Right ventricle myocardium inferior (tissue), 1 donor: ENCODE data around the gene PRTFDC1. TPM values are rescaled to one million over a fixed set of nuclear protein-coding genes. Genes with fewer than 3 reads are reported as not detected.
A peak's percentile ranks its signal among the peaks of the same experiment; 100 is the strongest.

Experiments used
- ATAC-seq: fragments of 200-7000 bp; cut with Tn5 transposase; one replicate; pipeline ENCODE4 v1.9.1; 2020; ENCODE audit warnings: mild to moderate bottlenecking, moderate library complexity
- DNase-seq: peaks from one replicate; pipeline ENCODE4 v3.0.0; 2021; ENCODE audit errors: missing footprints
- intact Hi-C: fragments of 100-400 bp; cut with DNase I; formaldehyde crosslinking; loops from one replicate; pipeline ENCODE4 v1.11.0; 2022
- long read RNA-seq: library from polyadenylated mRNA; unstranded; transcript quantifications from one replicate; pipeline ENCODE4 v2.0.0, GENCODE V29; 2021
- total RNA-seq: library from RNA; stranded (reverse); fragmentation: NEBNext Ultra II Directional; extraction: Animal tissue kit (Norgen Biotek cat#: 25700); gene quantifications from one replicate; pipeline ENCODE4 v1.2.1, GENCODE V29; 2021
- donor health status: DM: no; HTN: yes; CAD: no; lungs with severe emphysema.

PRTFDC1 gene
- total RNA-seq, result 7.1 TPM
- long read RNA-seq, partial matches to known transcripts, result 0 of 2 reads
- long read RNA-seq, other reads (novel, unspliced or antisense), result 0 of 2 reads

DNA sequence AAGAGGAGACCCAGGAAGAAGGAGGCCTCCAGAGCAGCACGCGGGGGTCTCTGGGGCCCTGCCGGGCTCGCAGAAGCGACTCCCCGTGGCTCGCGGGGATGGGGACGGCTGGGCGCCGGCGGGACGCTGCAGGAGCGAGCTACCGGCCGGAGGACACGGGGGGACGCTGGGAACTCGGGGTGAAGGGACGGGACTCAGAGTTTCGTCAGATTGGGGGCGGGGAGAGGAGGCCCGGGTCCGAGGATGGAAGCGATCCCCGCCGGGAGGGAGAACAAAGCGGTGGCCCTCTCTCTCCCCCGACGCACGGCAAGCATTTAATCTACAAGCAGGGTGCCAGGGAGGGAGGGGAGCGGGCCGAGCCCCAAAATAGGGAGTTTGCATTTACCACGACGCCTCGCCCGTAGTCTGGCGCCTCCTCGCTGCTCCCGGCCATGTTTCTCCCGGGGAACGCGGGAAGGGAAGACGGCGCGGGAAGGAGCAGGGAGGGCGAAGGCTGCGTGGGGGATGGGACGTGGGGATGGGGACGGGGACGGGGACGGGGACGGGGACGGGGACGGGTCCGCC lies at the start of gene PRTFDC1:
TSS of gene PRTFDC1 (minus strand) at position 464 of the 564 bp plus-strand sequence. CDS start at position 433, 31 bp downstream.
- intact Hi-C loops, result loop anchor here (5.0 kb wide), 2 partner anchors 40 to 230 kb away; partner anchors contain the start of gene ARHGAP21
- DNase-seq, result no peak
- peak; percentile 38 for ATAC-seq

DNA sequence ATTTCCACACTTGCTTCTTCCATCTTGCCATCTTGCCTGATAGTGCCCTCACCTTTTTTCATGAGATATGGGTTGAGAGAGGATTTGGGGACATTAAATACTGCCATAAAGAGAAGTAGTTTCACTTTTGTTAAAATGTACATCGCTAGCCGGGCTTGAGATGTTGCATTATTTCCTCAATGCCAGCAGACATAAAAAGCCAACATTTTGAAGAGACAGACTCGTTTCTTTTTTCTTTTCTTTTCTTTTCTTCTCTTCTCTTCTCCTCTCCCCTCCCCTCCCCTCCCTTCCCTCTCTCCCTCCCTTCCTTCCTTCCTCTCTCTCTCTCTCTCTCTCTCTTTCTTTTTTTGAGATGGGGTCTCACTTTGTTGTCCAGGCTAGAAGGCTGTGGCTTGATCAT lies 45.6 kb upstream of the PRTFDC1 start:
- ATAC-seq, result no peak
- no peak for DNase-seq
- intact Hi-C loops, result no loop called here

GRCh38 chr10:24995072-24995471 lies 42.7 kb upstream of the PRTFDC1 start:
- DNase-seq (no peak), ATAC-seq (no peak)
- intact Hi-C loops, result no loop called here

- ATAC-seq (no peak), DNase-seq (no peak)
- intact Hi-C loops, result no loop called here
These were observed 41.0 kb upstream of the PRTFDC1 start for GRCh38 chr10:24993237-24993958.

DNA sequence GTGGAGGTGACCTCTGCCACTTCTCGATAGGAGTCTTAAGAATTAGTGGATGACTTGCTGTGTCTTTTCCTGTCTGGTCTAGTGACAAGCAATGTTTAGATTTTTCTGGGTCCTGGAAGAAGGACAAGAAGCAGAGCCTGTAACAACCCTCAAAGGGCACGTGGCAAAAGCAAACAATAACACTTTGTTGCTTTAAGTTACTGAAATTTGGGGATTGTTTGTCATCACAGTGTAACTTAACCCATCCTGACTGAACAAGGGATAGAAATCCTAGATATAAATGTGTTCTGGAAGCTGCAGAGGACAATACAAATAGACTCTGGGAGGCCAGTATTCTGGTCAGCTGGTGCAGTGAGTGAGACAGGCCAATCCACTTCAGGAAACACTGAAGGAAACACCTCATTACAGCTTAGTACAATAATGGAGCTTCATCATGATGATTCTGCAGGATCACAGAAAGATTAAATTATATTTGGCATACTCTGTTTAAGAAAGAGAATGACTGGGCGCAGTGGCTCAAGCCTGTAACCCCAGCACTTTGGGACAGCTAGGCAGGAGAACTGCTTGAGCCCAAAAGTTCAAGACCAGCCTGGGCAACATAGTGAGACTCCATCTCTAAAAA lies 40.2 kb upstream of the PRTFDC1 start:
- intact Hi-C loops, result no loop called here
- no peak for ATAC-seq
- DNase-seq, result no peak

DNA sequence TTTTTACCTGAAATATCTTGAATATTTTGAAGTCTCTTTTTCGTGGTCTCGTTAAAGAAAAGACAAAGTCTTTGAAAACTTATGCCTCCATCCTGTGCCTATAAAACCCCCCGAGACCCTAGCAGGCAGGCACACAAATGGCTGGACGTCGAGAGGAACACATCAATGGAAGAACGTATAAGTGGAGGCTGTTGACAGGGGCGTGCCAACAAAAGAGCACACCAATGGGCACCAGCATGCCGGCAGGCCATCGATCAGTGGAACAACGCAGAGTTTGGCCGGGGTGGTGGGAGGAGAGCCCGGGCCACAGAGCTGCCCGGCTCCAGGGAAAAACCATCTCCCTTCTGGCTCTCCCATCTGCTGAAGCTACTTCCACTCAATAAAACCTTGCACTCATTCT lies 38.9 kb upstream of the PRTFDC1 start:
- DNase-seq (no peak), ATAC-seq (no peak)
- intact Hi-C loops, result no loop called here

DNA sequence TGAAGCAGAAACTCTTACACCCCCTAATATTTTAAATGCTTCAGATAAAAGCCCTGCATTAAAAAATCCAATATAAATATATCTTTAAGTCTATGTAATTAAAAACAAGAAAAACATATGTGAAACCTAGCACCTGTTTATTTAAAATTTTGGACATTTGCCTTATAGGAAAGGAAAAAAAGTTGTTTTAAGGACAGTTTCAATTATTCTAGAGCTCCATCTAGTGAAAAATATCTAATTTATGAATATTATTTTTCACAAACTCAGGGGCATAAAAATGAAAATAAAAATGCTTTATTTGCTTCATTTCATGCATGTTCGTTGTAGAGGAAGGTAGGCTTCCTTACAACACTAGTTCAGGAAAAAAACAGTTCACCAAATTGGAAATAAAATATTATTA lies 37.5 kb upstream of the PRTFDC1 start:
- DNase-seq (no peak), ATAC-seq (no peak)
- intact Hi-C loops, result loop anchor here (1.0 to 10.0 kb wide), 2 partner anchors 265 to 347 kb away; partner anchors contain the start of gene ARHGAP21

DNA sequence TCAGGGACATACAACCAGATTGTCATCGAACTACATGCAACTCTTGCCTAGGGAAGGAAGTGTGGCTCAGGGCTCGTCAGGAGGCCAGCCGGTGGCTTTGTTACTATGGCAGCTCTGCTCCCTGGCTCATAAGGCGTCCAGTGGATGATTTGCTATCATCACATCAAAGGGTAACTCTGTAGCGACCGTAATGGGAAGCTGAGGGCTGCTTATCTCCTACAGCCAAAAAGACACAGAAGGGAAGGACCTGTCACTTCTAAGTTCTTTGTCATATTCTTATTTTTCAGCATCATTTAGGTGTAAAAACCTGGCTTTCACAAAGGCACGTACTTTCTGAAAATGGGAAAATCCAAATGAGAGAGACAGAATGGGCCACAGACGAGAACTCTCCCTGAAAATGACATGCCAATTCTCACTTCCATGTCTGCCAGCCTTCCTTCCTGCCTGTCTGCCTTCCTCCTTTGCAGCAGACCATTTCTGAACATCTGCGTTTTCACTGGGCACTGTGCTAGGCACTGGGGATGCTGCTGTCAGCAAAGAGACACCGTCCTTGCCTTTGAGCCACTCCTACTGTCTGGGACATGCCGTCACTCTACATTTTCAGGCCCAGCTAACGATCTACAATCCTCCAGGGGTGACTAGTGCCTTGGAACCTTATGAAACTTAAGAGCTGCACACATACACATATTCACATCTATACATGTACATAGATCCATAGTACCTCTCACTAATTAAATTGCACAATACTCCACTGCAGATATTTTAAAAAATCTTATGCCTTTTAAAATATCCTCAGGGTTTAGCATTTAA lies 36.6 kb upstream of the PRTFDC1 start:
- intact Hi-C loops, result loop anchor here (10.0 kb wide), 1 partner anchor 264 kb away; the partner anchor contains the start of gene ARHGAP21
- DNase-seq, result no peak

DNA sequence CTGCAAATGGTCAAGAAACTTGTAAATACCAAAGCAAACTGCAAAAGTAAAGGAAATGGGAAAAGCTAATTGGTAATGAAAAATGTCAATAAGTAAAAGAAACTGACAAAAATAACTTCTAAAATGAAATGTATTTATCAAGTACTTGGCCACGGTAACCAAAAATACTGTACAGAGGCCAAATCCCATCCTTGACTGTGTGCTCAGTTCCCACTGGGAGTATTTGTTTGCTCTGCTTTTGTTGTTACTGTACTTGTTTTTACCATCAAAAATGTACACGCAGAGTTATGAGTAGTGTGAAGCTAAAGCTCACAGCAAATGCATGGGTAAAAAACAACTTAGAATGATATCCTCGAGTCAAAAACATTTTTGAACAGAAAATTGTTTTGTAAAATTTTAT lies 32.5 kb upstream of the PRTFDC1 start:
- intact Hi-C loops, result loop anchor here (5.0 to 10.0 kb wide), 2 partner anchors 38 to 260 kb away; partner anchors contain the start of gene ARHGAP21
- no peak for ATAC-seq

More for the DNA sequence above, 36.6 kb upstream of the PRTFDC1 start:
- peak; percentile 76 for ATAC-seq

GRCh38 chr10:24983946-24984345 lies 31.5 kb upstream of the PRTFDC1 start:
- no peak for ATAC-seq
- intact Hi-C loops, result loop anchor here (5.0 to 10.0 kb wide), 2 partner anchors 37 to 259 kb away; partner anchors contain the start of gene ARHGAP21
- DNase-seq, result no peak

More for the DNA sequence above, 32.5 kb upstream of the PRTFDC1 start:
- no peak for DNase-seq

DNA sequence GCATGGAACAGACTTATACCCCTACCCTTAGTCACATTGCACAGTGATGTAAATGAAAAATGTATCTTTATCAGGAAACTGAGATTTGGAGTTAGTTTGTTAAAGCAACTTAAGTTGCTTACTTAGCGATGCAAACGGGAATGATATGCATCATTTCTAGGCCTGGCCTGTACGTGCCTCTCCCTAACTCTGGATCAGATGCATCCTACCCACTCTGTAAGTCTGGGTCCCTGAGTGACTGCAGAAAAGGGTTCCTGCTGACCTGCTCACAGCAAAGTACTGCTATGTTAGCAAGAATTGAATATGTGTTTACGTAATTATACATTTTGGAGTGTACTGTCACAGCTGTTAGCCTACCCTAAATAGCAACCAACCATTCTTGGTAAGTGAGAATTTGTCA lies 30.7 kb upstream of the PRTFDC1 start:
- intact Hi-C loops, result loop anchor here (5.0 to 10.0 kb wide), 2 partner anchors 36 to 258 kb away; partner anchors contain the start of gene ARHGAP21
- ATAC-seq, result no peak

DNA sequence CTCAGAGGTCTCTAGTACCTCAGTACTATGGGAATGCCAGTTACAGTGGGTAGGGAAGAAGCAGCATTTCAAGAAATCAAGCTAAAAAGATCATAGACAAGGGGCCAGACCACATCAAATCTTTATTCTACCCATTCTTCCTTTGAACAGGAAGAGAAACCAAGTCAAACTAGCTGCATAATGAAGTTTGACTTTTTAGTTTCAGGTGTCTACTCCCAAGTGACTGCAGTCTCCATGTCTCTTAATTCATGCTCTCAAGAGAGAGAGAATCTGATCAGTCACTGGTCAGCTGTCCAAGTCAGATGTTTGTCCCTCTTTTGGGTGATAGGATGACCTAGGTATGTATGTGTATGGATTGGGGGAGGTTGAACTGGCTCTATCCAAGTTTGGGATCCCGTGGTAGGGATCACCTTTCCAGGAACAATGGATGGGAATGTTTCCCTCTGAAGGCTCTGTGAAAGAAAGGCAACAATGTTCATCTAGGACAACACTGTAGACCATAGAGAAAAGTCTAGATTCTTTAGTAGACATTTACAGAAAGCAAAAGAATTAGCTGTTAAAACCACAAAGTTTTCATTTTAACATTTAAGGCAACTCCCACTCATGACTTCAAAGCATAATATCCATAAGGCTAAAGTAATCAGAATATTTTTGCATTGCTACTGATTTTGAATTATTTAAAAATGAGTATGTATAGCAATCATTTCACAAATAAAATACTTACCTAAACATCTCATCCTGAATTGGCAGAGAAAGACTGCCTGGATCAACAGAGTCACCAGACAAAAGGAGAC lies 30.1 kb upstream of the PRTFDC1 start:
- no peak for DNase-seq
- ATAC-seq, result no peak
- intact Hi-C loops, result loop anchor here (5.0 to 10.0 kb wide), 2 partner anchors 35 to 258 kb away; partner anchors contain the start of gene ARHGAP21

More for the DNA sequence above, 30.7 kb upstream of the PRTFDC1 start:
- no peak for DNase-seq

DNA sequence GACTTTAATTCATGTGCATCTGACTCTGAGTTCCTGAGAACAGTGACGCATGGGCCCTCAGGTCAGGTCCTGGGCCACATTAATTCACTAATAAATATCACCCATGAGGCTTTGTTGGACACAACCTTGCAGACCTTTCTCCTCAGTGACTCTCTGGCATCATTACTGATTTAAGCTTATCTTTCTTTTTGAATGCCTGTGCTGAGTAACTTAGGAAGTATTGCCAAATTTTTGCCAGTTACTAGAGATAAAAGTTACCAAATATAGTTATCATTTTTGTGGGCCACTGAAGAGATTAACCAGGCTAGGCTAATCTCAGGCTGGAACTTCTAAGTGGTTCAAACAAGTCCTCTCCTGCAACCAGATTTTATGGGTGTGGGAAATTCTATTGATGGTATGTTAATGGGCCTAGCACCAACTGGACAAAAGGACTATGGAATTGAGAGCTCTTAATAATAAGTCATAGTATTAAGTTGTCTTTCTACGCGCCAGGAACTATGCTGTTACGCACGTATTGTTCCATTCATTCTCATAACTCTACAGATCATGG lies 28.8 kb upstream of the PRTFDC1 start:
- intact Hi-C loops, result loop anchor here (5.0 to 10.0 kb wide), 2 partner anchors 34 to 256 kb away; partner anchors contain the start of gene ARHGAP21

DNA sequence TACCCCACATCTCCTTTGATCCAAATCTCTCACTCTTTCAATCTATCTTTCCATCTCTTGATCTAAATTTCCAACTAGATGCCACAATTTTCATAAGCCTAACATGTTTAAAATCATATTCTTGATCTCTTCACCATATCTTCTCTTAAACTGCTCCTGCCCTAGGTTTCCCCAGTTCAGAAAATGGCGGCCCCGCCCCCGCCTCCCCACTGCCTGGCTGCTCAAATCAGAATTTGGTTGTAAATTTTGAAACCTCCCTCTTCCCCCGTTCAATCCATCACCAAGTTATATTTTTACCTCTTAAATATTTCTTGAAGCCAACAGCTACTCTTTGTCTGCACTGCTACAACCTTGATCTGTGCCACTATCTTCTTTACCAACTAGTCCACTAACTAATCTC lies 27.3 kb upstream of the PRTFDC1 start:
- no peak for ATAC-seq
- DNase-seq, result no peak
- intact Hi-C loops, result loop anchor here (5.0 to 10.0 kb wide), 2 partner anchors 32 to 255 kb away; partner anchors contain the start of gene ARHGAP21

More for the DNA sequence above, 28.8 kb upstream of the PRTFDC1 start:
- ATAC-seq (peak; percentile 78), DNase-seq (no peak)

- peak; percentile 73 for DNase-seq
- ATAC-seq, result peak; percentile 92
- intact Hi-C loops, result no loop called here
These were observed 22.6 kb upstream of the PRTFDC1 start for GRCh38 chr10:24974976-24975375.

DNA sequence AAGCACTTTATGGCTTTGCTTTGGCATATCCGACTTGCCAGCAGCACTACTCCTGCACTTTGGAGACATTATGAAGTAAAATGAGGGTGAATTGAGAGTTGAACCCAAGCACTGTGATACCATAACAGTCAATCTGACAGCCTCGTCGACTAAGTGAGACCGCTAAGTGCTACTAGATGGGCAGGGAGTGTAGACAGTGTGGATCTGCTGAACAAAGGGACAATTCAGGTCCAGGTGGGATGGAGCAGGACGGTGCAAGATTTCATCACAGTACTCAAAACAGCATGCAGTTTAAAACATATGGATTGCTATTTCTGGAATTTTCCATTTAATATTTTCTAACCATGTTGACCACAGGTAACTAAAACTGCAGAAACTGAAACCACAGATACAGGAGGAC lies 20.8 kb upstream of the PRTFDC1 start:
- intact Hi-C loops, result no loop called here
- DNase-seq (no peak), ATAC-seq (no peak)

DNA sequence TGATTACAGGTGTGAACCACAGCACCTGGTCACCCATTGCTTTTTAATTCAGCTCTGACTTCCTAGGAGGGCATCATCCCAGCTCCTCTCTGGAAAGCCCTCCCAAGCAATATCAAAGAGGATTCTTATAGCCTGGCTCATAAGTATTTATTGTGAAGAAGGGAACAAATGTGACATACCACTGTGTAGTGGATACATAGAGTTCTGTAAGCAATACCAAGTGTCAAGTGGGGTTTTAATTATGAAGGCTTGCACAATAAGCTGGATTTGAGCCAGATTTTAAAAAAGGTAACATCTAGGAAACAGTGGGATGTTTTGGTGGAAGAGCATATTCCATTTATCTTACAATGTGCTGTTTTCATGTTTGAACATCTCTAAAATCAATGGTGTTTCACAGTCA lies 19.0 kb upstream of the PRTFDC1 start:
- ATAC-seq (peak; percentile 51), DNase-seq (no peak)
- intact Hi-C loops, result no loop called here
